ENCODE data around the gene TFB1M. TPM values are rescaled to one million over a fixed set of nuclear protein-coding genes. Genes with fewer than 3 reads are reported as not detected.
A peak's percentile ranks its signal among the peaks of the same experiment; 100 is the strongest.

Gene TFB1M
- total RNA-seq, 1 experiment from 2014 or later = 19.5 TPM

DNA sequence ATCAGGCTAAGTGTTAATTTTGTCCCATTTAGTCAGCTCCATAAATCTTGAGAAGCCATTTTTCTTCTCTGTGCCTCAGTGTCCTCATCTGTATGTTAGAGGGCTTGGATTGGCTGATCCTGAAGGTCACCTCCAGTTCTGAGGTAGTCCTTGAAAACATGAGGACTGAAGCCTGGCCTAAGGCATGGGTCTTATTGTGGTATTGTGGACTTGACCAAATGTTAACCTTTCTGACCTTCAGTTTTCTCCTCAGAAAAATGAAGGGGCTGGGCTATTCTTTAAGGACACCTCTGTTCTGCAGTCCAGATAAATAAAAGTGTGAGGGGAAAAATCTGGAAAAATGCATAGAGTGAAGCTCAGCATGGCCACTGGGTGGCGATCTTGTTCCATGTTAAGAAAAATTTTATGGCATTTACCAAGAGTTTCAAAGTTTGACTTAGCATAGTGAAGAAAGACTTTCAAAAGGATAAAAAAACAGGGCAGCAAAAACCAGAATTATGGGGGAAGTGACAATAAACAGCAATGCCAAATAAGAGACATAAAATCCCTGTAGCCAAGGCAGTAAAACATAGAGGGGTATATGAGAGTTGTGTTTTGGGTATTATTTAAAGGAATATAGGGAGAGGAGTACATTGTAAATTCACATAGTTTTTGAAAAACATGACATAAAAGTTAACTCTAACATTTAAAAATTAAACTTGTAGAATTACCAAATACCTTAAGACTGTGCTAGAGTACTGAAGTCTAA is 13.2 kb upstream of the TFB1M start:
- Histone ChIP-seq H3K4me1 (replicated peaks; ENCODE audit: insufficient read depth) (no peaks in the 10 kb centered on the region), H3K9me2 (ENCODE audit: insufficient read depth) (no peaks in the 10 kb centered on the region; the same call in 1 of the 2 replicates), H2AFZ (peak overlapping the region; percentile 10; the same call in 1 of the 2 replicates), H3K4me3 (no peak overlapping the region), H3K9me3 (ENCODE audit: insufficient read depth, low read depth) (no peaks in the 10 kb centered on the region), H3K36me3 (ENCODE audit: low read depth) (no peaks in the 10 kb centered on the region), H3K4me2 (no peak overlapping the region), H4K20me1 (ENCODE audit: insufficient read depth) (no peaks in the 10 kb centered on the region), H3K27me3 (ENCODE audit: insufficient read depth, low read depth) (no peaks in the 10 kb centered on the region), H3F3A (ENCODE audit: insufficient read depth, low read depth) (no peaks in the 10 kb centered on the region), H3K27ac (no peak overlapping the region), H3K79me2 (ENCODE audit: low read depth) (no peaks in the 10 kb centered on the region)
- intact Hi-C loops (cut with micrococcal nuclease; ENCODE audit: unreplicated experiment) = loop anchor here (1.0 to 5.0 kb wide), 2 partner anchors 203 to 1235 kb away; no protein-coding TSS in a partner anchor
- BruUV-seq (replicated peaks) = no TSS peak
- CTCF ChIA-PET = interaction anchor here (0.7 kb wide), 1 partner anchor 1919 kb away, joined by 3 read pairs; no protein-coding TSS in a partner anchor
- TF ChIP-seq EZH2 (IDR thresholded peaks at IDR 0.05; ENCODE audit: low read depth) = no peak
- TF ChIP-seq, protein P1, sequence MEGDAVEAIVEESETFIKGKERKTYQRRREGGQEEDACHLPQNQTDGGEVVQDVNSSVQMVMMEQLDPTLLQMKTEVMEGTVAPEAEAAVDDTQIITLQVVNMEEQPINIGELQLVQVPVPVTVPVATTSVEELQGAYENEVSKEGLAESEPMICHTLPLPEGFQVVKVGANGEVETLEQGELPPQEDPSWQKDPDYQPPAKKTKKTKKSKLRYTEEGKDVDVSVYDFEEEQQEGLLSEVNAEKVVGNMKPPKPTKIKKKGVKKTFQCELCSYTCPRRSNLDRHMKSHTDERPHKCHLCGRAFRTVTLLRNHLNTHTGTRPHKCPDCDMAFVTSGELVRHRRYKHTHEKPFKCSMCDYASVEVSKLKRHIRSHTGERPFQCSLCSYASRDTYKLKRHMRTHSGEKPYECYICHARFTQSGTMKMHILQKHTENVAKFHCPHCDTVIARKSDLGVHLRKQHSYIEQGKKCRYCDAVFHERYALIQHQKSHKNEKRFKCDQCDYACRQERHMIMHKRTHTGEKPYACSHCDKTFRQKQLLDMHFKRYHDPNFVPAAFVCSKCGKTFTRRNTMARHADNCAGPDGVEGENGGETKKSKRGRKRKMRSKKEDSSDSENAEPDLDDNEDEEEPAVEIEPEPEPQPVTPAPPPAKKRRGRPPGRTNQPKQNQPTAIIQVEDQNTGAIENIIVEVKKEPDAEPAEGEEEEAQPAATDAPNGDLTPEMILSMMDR (conservative IDR thresholded peaks at IDR 0.05) = peak; percentile 89
- peak in 1 of 2 experiments; percentile 33 for DNase-seq
- POLR2A ChIA-PET (ENCODE audit: unreplicated experiment) = no interaction called here

DNA sequence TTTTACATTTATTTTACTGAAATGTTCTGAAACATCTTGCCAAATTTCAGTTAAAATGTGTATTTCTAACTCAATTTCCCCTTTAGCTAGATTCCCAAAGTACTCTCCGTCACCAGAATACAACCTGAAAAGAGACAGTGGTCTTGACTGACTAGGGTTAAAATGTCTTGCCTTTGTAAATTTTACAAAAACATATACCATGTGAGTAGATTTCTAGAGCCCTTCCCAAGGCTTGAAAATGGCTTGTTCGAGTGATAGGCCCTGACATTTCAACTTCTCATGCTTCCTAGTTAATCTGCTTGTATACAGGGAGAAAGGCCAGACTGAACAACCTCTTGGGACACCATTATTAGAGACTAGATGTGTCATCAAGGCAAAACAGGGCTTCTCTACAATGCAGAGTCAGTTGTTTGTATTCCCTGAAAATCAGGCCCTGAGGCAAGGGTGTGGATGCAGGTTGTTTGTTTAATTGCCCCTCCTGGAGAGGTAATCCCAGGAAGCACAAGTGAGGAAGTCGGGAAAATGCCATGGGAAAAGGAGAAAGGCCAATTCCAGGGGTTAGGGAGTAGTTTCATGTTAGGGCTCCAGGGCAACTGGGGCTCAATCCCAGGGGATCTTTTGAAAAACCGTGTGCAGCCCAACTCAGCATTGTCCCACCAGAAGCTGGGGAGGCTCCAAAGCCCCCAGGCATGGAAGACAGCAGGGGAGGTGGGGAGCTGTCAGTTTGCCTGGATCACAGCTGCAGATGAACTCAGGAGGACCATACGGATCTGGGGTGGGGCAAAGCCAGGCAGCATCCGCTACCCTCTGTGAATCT is 11.6 kb upstream of the TFB1M start:
- no peak for DNase-seq
- no peaks in the 10 kb centered on the region for H3K36me3 ChIP-seq (ENCODE audit: low read depth)
- BruUV-seq (replicated peaks) = no TSS peak
- ChIA-PET POLR2A (ENCODE audit: unreplicated experiment) (no interaction called here), CTCF (no interaction called here)
- no peaks in the 10 kb centered on the region for H3F3A ChIP-seq (ENCODE audit: insufficient read depth, low read depth)
- no peaks in the 10 kb centered on the region; the same call in 1 of the 2 replicates for H3K9me2 ChIP-seq (ENCODE audit: insufficient read depth)
- no peak for TF ChIP-seq EZH2 (IDR thresholded peaks at IDR 0.05; ENCODE audit: low read depth)
- TF ChIP-seq, protein P1 (conservative IDR thresholded peaks at IDR 0.05) = no peak
- no peaks in the 10 kb centered on the region for H3K79me2 ChIP-seq (ENCODE audit: low read depth)
- no peaks in the 10 kb centered on the region for H4K20me1 ChIP-seq (ENCODE audit: insufficient read depth)
- H3K27ac ChIP-seq = no peak overlapping the region
- intact Hi-C loops (cut with micrococcal nuclease; ENCODE audit: unreplicated experiment) = loop anchor here (5.0 kb wide), 1 partner anchor 1236 kb away; no protein-coding TSS in a partner anchor
- no peaks in the 10 kb centered on the region for H3K9me3 ChIP-seq (ENCODE audit: insufficient read depth, low read depth)
- no peaks in the 10 kb centered on the region for H3K27me3 ChIP-seq (ENCODE audit: insufficient read depth, low read depth)
- H3K4me1 ChIP-seq (replicated peaks; ENCODE audit: insufficient read depth) = no peaks in the 10 kb centered on the region
- no peak overlapping the region for H3K4me3 ChIP-seq
- 0 out of 2 replicates have a peak overlapping the region, but pooled peaks have one; percentile 31 for H2AFZ ChIP-seq
- no peak overlapping the region for H3K4me2 ChIP-seq

DNA sequence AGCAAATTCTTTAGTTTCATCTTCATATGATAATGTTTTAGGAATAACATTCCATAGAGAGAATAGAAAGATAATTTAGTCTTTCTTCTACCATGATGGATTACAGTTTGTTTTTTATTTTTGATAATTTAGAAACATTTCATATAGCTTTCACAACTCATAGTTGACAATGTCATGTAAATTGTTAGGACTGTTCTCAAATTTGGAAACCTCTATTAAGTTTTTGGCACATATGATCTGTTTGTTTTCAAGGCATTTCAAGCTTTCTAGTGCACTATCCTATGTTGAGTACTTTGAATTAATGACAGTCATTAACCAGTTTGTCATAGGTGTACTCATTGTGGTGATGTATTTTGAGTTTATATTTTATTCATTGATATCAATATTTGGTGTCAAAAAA is 10.7 kb upstream of the TFB1M start:
- no peak overlapping the region for H3K27ac ChIP-seq
- CTCF ChIA-PET = no interaction called here

More for the DNA sequence above, 10.7 kb upstream of the TFB1M start:
- no peaks in the 10 kb centered on the region for H3K27me3 ChIP-seq (ENCODE audit: insufficient read depth, low read depth)
- no peak overlapping the region for H2AFZ ChIP-seq
- POLR2A ChIA-PET (ENCODE audit: unreplicated experiment) = no interaction called here
- no peaks in the 10 kb centered on the region for H3K9me3 ChIP-seq (ENCODE audit: insufficient read depth, low read depth)
- H3K4me3 ChIP-seq = no peak overlapping the region
- no peak for TF ChIP-seq EZH2 (IDR thresholded peaks at IDR 0.05; ENCODE audit: low read depth)
- TF ChIP-seq, protein P1 (conservative IDR thresholded peaks at IDR 0.05) = no peak
- DNase-seq = no peak
- no peak overlapping the region for H3K4me2 ChIP-seq
- BruUV-seq (replicated peaks) = no TSS peak
- no peaks in the 10 kb centered on the region for H3F3A ChIP-seq (ENCODE audit: insufficient read depth, low read depth)
- H4K20me1 ChIP-seq (ENCODE audit: insufficient read depth) = no peaks in the 10 kb centered on the region
- H3K79me2 ChIP-seq (ENCODE audit: low read depth) = no peaks in the 10 kb centered on the region
- H3K4me1 ChIP-seq (replicated peaks; ENCODE audit: insufficient read depth) = no peaks in the 10 kb centered on the region
- H3K36me3 ChIP-seq (ENCODE audit: low read depth) = no peaks in the 10 kb centered on the region
- no peaks in the 10 kb centered on the region; the same call in 1 of the 2 replicates for H3K9me2 ChIP-seq (ENCODE audit: insufficient read depth)
- intact Hi-C loops (cut with micrococcal nuclease; ENCODE audit: unreplicated experiment) = loop anchor here (5.0 kb wide), 1 partner anchor 1237 kb away; no protein-coding TSS in a partner anchor
